ENCODE measurements around the gene ATP8B4.

The ATP8B4 gene

GRCh38 chr15:50140098-50140497 lies 21.1 kb upstream of the ATP8B4 start:
- no peak for DNase-seq

- DNase-seq: peak in 1 of 2 experiments; percentile 12
These were observed 19.4 kb upstream of the ATP8B4 start for GRCh38 chr15:50138391-50138790.

DNA sequence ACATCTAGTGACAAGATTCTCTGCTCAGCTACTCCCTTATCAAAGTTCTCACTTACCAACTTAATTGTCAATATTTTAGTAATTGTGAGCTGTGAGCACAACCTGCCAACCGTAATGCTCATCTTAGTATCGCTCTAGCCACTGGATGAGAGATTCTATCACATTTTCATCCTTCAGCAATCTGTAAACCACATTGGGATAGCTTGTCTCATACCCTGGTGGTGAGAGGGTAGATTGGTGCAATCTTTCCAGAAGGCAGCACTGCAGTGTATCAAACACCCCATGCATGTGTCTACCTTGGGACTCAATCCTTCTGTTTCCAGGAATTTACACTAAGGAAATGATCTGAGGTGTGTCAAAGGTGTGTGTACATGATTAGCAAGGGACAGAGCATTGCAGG lies 18.9 kb upstream of the ATP8B4 start:
- DNase-seq: no peak

- no peak for DNase-seq
These were observed 18.3 kb upstream of the ATP8B4 start for GRCh38 chr15:50137330-50137761.

DNA sequence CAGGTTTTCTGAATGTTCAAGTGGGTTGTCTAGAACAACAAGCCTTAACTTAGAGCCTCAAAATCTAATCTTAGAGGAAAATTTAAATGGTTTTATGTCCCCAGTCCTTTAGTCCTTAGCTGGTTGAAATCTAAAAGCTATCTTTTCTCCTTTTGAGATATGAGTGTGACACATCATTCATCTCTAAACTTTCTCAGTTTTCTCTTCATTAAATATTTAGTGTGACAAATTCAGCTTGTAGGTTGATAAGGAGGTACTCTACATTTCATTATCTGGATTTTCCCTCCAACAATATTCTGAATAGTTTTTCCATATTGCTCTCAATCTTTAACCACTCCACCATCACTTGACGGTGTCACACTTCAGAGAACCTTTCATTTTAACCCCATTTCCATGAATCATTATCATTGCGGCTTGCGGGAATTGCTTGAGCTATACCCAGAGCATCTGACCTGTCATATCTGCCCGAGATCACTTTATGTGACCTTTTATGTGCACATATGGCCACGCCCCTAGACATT lies 16.1 kb upstream of the ATP8B4 start:
- DNase-seq: no peak

DNA sequence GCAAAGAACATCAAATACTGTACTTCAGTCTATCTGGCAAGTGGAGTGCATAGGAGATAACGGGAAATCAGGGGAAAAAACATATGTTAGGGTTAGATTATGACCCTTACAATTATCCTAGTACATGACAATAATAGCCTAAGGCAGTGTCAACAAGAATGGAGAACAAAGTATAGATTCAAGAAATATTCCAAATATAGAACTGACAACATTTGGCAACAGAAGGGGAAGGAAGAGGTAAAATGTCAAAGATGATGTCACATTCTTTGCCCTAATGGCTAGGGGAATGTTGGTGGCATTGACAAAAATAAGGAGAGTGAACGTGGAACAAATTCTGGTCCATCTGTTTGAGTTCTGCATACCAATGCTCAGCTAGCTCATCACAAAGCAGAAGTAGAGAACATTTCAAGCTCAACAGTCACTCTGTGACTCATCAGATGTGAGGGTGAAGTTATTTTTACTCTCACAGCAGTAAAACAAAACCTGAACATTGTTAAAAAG lies 15.5 kb upstream of the ATP8B4 start:
- peak; percentile 88 to 93 for DNase-seq

GRCh38 chr15:50132251-50132984 lies 13.4 kb upstream of the ATP8B4 start:
- DNase-seq: peak; percentile 17 to 24

GRCh38 chr15:50131617-50132016 lies 12.6 kb upstream of the ATP8B4 start:
- no peak for DNase-seq

GRCh38 chr15:50128266-50128665 lies 9.2 kb upstream of the ATP8B4 start:
- DNase-seq: peak; percentile 70 to 79

- DNase-seq: no peak
These were observed 8.3 kb upstream of the ATP8B4 start for GRCh38 chr15:50127255-50127777.

DNA sequence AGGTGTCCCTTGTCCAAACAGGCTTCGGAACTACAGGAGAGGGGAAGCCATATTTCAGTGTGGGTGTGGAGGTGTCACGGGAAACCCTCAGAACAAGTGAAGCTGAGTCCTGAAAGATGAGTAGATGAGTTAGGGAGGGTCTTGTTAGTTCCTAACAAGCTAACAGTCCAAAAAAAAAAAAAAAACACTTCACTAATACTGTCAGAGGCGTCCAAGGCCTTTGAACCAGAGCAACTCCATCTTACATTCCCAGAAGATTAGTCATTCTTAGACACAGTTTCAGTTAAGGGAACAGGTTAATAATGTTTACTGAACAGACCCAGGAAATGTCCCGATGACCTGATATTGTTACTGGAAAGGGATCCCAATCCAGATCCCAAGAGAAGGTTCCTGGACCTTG lies 7.0 kb upstream of the ATP8B4 start:
- no peak for DNase-seq

DNA sequence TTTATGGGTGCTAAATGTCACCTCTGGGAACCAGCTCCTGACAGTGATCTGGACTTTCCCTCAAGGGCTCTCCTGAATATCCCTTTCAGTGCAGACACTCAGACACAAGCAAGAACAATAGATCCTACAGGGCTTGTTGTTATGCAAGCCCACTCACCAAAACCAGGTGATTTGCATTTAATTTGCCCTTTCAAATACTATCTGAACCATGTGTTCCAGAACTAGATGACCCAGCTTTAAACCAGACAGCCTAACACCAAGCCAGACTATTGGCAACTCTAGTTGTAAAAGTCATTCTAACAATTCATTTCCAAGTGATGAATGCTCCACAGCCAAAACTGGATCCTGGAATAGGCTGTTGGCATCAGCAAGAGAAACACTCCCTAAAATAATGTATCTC lies 5.6 kb upstream of the ATP8B4 start:
- DNase-seq: no peak

GRCh38 chr15:50123861-50124557 lies 5.0 kb upstream of the ATP8B4 start:
- DNase-seq: no peak

DNA sequence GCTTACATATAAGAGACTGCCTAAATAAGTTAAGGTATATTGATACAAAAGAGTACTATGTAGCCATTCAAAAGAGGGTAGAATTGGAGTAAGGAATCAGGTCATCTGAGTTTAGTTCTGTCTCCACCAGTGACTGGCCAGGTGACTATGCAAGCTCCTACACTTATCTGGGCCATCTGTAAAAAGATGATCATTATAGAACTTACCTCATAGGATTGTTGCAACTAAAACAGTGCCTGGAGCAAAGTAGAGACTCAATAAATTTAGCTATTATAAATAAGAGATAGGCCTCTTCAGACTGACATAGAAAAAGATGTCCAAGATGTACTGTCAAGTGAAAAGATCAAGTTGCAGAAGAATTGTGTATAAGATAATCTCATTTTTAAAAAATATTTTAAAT lies 1.7 kb upstream of the ATP8B4 start:
- no peak for DNase-seq

GRCh38 chr15:50117431-50118027 lies 1.5 kb downstream of the ATP8B4 start:
- DNase-seq: no peak

GRCh38 chr15:50116477-50116876 lies 2.6 kb downstream of the ATP8B4 start:
- peak; percentile 67 to 81 for DNase-seq

DNA sequence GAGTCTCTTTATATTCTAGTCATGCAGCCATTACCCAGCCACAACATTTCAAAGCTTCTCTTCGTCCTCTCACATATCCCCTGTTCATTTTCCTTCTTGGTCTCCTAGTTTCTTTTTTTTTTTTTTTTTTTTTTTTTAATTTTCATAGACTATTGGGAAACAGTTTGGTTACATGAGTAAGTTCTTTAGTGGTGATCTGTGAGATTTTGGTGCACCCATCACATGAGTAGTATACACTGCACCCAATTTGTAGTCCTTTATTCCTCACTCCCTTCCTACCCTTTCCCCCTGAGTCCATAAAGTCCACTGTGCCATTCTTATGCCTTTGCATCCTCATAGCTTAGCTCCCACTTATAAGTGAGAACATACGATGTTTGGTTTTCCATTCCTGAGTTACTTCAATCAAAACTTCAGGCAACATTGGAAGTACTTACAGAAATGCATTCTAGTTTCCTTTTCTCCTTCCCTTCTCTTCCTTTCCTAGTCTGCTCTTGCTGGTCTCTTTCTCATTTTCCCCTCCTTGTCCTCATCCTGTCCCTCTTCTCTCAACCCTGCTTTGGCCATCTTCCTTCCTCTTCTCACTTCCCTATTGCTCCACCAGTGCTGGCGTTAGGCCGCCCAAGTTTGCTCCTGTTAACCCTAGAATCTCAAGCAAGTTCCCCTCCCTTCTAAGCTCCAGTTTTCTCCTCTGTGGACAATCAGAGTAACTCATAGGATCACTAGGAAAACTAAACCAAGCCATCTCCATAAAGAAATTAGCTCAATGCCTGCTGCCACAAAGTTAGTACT lies 4.8 kb downstream of the ATP8B4 start:
- peak; percentile 64 to 79 for DNase-seq

- DNase-seq: peak; percentile 18 to 43
These were observed 5.9 kb downstream of the ATP8B4 start for GRCh38 chr15:50113187-50113505.

- DNase-seq: peak; percentile 29 to 43
These were observed 6.4 kb downstream of the ATP8B4 start for GRCh38 chr15:50112488-50113186.

DNA sequence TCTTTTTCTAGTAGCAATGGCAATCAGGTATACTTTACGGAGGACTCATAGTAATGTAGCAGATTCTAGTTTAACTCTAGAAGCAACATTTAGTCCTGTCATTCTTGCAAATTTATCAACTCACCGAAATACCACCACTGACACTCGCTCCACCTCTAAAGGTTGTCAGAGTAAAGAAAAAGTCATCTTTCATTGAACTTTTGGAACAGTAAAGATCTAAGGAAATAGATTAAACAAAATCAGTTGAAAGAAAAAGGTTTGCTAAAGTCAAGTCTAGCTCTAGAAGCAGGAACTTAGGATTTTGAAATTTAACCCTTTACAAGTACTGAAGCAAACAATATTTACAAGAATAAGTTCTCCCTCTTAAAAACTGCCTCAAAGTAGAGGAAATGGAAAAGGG lies 8.7 kb downstream of the ATP8B4 start:
- peak; percentile 18 to 21 for DNase-seq

- DNase-seq: peak in 1 of 2 experiments; percentile 15
These were observed 9.7 kb downstream of the ATP8B4 start for GRCh38 chr15:50109076-50109987.
